Fibroblast of skin of back (primary cell): ENCODE results near the gene AGPAT3.

Experiments used
- DNase-seq: peaks from one replicate; pipeline ENCODE4 v3.0.0-alpha.2; 2013

Gene AGPAT3

DNA sequence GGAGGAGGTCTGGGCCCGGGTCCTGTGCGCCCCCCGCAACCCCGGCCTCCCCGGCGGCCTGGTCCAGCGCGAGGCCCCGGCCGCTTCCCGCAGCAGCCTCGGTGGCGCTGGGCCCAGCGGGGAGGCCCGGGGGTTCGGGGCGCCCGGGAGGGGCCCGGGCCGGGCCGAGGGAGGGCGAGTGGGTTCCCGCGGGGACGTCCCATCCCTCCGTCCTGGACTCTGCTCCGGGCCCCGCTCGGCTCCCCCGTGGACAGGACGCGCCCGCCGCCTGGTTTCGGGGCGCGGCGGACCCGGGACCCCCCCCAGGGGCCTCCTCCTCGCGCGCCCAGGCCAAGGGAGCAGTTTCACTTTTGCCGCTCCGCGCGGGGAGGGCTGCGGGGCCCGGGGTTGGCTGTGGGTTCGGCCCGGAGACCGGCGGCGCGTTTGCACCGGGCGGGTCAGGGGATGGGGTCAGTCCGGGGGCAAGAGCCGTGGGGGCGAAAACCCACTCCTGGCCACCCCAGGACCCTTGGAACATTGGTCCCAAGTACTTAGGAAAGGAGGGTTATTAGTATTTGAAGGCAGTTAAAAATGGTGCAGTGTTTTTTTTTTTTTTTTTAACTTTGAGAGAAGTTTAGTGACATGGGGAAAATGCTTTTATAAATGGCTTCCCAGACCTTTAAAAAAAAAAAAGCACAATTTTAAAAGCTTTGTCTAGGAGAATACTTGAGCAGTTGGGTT is 677 bp downstream of the AGPAT3 start:
- peak; percentile 32 for DNase-seq

DNA sequence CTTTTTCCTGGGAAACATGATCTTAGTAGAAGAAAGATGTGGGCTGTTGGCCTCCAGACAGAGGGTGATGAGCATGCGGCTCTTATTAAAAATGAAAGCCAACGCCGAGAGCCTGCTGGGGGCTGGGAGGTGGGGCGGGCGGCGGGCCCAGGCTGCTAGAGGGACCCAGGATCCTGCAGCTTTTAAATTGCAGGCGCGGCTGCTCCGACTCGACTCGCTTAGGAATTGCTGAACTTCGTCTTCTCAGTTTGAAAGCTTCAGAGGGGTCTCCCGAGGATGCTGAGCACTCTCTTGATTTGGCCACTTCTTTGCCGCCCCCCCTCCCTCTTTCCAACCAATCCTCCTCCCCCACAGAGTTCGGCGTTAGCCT is 1.2 kb downstream of the AGPAT3 start:
- DNase-seq: peak; percentile 54

DNA sequence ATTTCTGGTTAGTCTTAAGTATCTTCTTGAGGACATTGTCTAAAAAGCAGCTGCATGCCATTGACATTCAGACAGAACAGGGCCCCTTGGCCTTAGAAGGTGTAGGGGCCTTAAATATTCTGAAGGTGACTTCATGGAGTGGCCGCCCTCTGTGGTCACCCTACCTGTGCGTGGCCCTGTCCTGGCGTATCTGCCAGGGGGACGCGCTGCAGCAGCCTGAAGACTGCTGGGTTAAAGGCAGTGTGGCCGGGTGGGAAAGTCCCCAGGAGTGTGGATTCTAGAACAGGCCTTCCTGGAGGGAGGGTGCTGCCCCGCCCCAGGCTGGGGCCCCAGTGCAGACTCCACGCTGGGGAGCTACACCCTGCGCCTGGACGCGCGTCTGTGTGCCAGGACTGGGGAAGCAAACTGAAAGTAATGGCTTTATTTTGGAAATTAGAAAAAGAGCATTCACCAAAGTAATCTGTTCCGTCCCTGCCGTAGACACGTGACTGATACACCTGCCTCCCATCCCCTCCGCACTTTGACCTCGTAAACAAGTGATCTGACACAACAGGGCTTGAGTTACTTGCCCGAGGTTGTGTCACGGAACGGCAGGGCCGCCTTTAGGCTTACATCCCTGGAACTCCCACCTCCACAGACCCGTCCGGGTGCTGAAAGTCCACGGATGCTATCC is 1.8 kb downstream of the AGPAT3 start:
- no peak for DNase-seq

DNA sequence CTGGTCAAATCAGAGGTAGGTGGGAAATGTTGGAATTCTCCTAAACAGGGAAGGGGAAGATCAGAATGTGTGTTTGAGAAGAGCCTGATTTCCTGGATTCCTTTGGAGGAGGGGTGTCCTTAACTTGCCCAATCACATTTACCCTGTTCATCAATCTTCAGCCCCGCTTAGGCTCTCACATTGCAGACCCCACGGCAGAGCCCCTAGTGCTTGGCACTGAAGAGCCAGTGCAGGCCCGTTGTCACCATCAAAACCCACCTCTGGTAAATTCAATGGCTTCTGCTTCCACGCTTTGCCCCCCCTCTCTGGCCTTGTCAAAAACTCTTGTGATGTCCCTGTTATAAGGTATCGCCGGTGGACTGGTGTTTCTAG is 2.3 kb downstream of the AGPAT3 start:
- no peak for DNase-seq

DNA sequence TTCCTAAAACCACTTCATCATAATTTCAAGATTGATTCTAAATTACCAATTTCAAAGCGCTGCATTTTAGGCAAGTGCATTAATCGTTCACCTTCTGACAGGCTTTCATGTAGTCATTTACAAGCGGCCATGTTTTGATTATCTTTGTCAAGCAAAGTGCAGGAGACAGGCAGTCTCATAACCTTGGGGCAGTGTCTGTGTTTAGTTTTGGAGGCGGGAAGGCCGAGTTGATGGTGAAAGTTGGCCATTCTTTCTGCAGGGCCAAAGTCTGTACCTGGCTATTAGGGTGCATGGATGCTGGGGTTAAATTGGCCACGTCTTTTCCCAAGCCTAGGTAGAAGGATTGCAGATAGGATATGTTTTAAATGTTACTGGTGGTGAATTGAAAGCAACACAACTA is 2.9 kb downstream of the AGPAT3 start:
- no peak for DNase-seq

DNA sequence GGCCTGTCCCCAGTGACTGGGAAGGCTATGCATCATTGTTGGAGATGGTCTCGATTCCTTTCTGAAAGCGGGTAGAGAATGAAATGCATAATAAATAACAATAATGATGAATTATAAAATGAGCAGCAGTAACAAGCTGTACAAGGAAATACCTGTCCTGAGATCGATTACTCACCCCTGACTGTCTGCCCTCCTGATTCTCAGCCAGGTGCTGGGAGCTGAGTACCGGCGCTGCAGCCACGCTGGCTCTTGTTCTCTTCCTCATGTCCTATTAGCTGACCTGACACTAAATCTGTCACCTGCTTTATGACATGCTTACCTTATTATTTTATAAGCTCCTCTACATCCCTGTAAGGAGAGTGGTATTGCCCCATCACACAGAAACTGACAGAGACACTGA is 3.4 kb downstream of the AGPAT3 start:
- DNase-seq: no peak

DNA sequence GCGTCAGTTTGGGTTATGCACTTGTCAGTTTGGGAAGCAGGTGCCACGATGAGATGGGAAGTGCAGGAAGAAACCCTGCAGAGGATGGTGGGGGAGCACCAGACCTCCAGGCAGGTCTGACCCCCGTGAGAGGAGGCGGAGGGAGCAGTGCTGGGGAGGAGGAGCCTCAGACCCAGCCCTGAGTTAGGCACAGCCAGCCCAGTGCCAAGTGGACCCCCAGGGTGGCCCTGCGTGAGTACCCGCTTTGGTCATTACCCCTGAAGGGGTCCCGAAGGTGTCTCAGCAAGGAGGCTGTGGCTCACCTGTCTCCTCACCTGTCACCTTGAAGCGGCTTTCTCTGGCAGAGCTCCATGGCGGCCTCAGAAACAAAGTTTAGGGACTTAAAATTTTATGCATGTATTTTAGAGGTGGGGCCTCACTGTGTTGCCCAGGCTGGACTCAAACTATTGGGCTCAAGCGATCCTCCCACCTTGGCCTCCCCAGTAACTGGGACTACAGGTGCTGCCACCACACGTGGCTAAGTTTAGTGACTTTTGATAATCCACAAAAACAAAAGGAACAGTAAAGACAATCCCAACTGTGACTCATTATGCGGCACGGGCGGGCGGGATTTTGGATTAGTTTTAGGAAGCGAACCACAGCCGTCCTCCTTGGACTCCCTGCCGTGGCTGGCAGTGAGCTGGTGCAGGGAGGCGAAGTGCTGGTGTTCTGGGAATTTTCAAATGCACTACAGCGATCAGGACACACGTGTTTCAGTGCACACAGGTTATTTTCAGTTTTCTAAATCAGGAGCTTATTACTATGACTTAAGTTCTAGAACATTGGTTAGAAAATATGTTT is 4.7 kb downstream of the AGPAT3 start:
- DNase-seq: no peak

DNA sequence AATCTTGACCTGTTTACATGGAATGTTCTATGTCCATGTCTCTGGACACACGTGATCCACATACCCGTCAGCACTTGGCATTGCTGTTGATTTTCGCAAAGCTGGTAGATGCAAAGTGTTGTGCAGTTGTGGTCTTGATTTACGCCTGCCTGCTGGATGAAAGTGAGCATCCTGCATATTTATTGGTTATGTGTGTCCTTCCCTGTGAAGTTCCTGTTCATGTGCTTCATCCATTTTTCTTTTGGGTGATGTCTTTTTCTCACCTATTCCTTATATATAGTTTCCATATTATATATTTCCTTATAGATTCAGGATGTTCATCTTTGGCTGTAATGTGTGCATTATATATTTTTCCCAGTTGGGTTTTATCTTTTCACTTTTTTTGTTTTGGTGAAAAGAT is 6.5 kb downstream of the AGPAT3 start:
- DNase-seq: no peak

DNA sequence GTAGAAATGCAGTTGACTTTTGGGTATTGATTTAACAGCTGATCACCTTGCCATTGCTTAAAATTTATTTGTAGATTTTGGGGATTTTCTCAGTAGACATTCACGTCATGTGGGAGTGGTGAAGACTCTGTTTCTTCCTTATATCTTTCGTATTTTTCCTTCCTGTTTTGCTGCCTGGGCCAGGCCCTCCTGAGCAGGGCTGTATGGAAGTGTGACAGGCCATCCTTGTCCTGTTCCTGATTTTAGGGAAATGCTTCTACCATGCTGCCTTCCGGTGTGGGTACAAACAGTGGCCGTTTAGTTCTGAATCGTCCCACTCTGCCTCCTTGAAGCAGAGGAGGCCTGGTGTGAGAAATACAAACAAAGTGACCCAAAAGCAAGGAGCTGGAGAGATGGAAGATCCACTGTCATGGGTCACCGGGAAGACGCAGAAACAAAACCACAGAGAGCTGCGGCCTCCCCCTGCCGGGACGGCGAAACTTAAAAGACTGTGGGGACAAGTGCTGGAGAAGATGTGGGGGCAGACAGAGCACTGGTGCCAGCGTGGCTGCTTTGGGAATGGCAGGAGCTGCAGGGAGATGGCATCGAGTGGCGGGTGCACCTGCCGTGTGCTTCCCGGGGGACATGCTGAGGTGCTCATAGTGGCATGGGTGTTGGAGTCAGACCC is 7.6 kb downstream of the AGPAT3 start:
- no peak for DNase-seq

DNA sequence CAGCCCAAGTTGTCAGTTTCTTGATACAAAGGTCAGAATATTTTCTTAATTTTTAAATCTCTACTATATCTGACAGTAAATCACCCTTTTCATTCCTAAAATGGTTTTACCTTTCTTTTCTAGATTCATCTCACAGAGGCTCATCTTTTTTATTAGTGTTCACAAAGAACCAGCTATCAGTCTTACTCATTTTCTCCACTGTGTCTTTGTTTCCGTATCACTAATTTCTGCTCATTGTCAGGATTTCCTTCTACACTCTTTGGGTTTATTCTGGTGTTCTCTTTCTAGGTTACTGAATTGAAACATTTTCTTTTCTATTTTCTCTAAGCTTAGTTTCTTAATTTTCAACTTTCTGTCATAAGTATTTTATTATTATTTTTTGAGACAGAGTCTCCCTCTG is 8.7 kb downstream of the AGPAT3 start:
- DNase-seq: no peak

DNA sequence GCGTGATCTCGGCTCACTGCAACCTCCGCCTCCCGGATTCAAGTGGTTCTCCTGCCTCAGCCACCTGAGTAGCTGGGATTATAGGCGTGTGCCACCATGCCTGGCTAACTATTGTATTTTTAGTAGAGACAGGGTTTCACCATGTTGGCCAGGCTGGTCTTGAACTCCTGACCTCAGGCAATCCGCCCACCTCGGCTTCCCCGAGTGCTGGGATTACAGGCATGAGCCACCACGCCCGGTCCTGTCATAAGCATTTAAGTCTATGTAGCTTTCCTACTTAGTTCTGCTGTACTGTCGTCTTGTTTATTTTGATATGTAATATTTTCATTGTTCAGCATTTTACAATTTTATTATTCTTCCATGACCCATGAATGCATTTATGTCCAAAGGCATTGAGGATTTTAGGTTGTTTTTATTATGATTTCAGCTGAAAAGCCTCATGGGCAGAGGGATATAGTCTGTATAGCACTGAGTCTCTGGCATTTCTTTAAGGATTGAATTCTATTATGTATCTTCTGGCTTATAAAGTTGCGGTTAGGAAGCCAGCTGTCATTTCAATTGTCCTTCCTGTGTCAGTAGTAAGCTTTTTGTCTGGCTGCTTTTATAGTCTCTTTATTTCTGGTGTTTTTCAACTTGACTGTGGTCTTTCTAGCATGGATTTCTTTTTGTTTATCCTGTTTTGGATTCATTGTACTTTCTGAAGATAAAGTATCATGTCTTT is 9.2 kb downstream of the AGPAT3 start:
- DNase-seq: no peak

DNA sequence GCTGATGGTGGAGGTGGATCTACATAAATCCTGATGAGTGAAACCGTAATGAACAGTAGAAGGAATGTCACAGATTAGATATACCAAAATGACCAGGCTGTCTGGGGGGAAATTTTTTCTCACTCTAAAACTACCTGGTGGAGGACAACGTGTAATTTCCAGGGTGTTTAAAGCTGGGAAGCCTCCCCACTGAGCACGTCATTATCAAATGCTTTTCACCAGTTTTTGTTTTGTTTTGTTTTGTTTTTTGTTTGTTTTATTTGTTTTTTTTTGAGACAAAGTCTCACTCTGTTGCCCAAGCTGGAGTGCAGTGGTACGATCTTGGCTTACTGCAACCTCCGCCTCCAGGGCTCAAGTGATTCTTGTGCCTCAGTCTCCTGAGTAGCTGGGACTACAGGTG is 11.6 kb downstream of the AGPAT3 start:
- no peak for DNase-seq

DNA sequence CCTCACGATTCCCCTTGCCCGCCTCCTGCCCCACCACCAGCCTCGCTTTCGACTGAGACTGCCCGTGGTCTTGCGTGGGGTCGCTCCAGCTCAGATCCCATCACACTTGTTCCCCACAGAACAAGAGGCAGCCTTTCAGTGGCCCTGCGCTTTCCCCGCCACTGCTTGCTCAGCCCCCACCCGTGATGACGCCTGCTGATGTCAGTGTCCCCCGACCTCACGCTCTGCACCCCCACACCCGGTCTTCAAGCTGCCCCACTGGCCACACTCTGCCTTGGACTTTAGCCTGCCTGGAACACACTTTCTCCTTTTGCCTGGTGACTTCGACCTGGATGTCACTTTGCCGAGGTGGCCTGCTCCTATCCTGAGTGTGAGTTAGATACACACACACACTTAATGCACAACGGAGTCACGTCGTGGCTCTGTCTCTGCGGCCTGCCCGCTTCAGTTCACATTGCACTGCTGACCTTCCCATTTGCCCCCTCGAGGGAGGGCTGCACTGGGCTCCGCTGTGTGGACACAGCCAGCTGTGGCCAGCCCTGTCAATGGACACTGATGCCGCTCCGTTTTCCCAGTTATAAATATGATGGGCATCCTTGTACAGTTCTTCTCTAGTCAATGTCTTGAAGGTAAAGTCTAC is 13.0 kb downstream of the AGPAT3 start:
- DNase-seq: no peak

DNA sequence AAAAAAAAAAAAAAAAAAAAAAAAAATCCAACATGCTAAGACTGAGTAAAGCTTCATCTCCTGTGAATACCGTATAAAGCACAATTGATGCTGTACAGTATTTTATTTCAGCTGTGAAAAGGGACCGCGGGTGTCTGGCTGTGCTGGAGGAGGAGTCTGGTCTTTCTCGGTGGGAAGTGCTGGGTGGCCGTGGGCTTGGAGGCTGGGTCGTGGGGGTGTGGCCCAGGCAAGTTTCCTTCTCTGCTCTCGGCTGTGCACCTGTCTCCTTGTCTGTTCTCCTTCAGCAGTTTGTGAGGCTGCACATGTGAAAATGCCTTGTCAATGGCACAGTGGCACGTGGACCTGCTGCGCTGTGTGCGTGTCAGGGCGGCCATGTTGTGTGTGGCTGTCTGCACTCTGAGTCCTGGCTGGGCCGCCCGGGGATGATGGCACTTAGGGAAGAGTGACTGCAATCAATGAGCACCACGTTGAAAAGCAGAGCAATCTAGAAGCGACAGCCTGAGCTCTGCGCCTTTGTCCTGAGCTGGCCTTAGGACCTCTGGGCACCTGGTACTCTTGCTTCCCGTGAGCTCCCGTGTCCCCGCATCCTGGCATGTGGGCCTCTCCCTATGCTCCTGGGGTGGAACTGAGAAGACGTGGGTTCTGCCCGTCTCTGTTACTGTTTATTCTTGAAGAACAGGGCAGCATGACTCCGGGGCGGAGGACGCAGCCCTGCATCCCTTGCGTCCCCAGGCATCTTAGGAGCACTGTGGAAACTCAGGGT is 14.5 kb downstream of the AGPAT3 start:
- DNase-seq: no peak

DNA sequence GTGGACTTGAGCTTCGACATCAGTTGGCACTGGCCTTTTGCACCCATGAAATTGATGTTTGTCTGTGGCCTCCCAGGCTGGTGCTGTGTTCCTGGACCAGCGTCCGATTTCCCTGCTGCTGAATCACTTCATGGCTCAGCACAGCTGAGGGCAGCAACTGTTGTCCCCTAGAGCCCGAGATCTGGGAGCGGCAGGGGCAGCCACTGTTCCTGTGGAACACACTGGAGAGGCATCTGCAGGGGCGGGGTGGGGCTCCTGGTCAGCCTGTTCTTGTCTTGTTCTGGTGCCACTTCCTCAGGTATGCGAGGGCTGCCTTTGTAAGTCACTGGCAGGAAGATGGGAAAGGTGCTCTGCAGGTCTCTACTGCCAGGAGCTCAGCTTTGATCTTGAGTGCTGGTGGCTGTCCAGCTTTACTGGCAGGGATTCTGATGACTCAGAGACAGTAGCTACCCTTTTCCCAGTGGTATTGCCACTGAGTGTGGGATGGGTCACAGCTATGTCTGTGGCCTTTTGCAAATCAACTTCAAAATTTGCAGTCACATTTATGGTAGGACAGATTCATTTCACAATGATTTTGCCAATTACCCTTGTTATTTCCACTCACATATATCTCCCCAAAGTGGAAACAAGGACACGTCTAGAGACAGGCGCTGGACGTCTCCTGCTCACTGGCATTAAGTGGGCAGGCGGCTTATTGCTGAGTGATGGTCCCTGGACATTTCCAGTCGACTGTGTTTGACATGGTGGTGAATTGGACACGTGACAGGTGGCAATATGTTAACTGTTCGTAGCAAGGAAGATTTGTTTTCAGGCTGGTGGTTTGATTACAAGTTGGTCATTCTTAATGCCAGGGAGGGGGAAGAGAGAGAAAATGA is 15.3 kb downstream of the AGPAT3 start:
- peak; percentile 38 for DNase-seq

DNA sequence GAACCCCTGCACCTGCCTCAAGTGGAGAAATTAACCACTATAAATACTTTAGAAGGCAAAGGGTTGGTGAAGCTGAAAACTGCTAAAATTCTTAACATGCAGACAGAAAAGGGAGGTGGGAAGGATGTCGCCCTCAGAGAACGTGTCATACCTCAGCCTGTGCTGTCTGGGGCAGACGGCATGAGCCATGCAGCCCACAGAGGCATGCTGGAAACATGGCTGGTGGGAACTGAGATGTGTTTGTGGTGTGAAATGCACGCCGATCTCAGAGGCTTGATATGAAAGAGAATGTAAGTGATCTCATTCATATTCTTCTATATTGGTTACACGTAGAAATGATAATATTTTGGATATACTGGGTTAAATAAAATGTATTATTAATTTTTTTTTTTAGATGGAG is 16.3 kb downstream of the AGPAT3 start:
- DNase-seq: no peak

DNA sequence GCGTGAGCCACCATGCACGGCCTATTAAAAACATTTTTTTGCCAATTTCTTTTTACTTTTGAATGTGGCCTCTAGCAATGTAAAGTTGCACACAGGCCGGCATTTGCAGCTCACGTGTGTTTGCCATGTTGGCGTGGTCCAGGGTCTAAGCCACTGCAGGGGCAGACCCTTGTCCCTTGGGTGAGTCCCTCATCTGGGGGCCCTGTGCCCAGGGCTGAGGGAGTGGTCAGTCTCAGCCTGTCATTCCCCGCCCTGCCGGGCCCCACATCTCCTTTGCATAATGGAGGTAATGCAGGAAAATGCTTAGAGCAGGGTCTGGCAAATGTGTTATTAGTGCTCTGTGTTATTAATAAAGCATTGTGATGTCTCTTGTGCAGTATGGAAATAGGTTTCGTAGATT is 16.9 kb downstream of the AGPAT3 start:
- DNase-seq: no peak

DNA sequence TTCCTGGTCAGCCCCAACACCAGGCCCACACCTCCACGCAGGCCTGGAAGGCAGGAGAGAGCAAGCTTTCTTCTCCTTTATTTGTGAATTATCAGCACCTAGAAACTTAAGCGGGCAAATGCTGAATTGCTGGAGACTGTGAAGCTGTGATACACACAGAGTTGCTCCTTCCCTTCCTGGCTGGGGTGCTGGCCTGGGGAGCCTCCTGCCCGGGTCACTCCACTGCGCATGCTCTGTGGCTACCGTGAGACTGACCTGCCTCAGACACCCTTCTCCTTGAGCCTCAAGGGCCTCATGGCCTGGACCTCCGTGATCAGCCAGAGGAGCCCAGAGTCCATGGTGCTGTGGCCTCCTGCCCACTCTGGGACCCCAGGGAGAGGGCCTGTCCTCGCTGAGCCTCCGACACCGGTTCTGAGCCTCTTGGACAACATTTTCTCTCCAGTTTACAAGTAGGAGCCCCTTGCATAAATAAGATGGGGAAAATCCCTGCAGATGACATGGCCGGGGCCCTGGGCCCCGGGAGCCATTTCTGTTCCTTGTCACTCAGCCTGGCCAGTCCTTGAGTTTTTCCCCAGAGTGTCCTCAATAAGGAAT is 18.0 kb downstream of the AGPAT3 start:
- no peak for DNase-seq

DNA sequence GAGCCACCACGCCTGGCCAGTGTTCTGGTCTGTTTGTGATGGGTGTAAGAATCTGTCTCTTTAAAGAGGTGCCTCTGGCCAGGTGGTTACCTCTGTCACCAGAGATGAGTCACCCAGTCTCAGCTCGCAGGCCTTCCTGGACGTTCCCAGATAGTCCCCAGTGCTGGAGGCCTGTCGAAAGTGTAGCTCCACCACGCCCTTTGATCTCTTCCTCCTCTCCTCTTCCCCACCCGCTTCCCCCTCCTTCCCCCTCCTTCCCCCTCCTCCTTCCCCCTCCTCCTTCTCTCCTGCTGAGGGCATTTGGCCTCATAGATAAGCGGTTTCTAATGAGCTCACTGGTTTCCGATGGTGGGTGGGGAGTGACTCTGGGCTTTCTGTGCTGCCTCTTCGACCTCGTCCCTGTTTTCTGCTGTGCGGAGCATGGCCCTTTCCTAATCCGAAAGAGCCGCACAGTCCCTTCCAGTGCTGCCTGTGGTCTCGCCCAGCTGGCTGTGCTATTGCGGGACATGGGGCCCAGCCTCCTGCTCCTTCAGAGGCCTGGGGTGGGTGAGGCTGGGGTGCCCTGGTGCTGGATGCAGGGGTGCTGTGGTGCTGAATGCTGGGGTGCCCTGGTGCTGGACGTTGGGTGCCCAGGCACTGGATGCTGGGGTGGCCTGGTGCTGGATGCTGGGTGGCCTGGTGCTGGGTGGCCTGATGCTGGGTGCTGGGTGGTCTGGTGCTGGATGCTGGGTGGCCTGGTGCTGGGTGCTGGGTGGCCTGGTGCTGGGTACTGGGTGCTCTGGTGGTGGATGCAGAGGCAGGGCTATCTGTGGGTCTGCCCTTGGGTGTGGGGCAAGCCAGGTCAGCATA is 19.2 kb downstream of the AGPAT3 start:
- no peak for DNase-seq
